Activated CD4-positive, CD25-positive, alpha-beta regulatory T cell treated with anti-CD3 and anti-CD28 coated beads, Interleukin-2, amount 50 U/mL, for 24 hours (primary cell): Measurements from ENCODE around the gene PRPF40B.

Source experiments
- ATAC-seq, 2 donors: fragments of 150-1000 bp; cut with Tn5 transposase; one replicate each; pipeline ENCODE4 v1.10.0; 2021; ENCODE audit warnings: mild to moderate bottlenecking in 1 of 2, moderate library complexity in 1 of 2

PRPF40B gene

GRCh38 chr12:49689785-49690184 lies 66.4 kb downstream of the PRPF40B start:
- no peak for ATAC-seq

GRCh38 chr12:49692851-49693250 lies 69.5 kb downstream of the PRPF40B start:
- no peak for ATAC-seq

GRCh38 chr12:49693931-49694444 lies 70.6 kb downstream of the PRPF40B start:
- no peak for ATAC-seq
